HCT116 (cell line): ENCODE data around the gene ELN.

Experiments
- JUND ChIP-seq: IDR thresholded peaks from 2 replicates; pipeline ENCODE4 v1.6.1; 2012
- POLR2A ChIP-seq: IDR thresholded peaks from 2 replicates; pipeline ENCODE4 v1.7.0; 2011; ENCODE audit warnings: borderline replicate concordance; ENCODE audit not compliant: insufficient read depth, insufficient read length; ENCODE audit errors: extremely low read depth
- POLR2AphosphoS5 ChIP-seq: IDR thresholded peaks from 2 replicates; pipeline ENCODE4 v1.6.1; 2011; ENCODE audit warnings: mild to moderate bottlenecking, low read depth, low read length, moderate library complexity
- RAD21 ChIP-seq: IDR thresholded peaks from 2 replicates; pipeline ENCODE4 v1.6.1; 2012; ENCODE audit warnings: low read depth, mild to moderate bottlenecking
- SP1 ChIP-seq: IDR thresholded peaks from 2 replicates; pipeline ENCODE4 v1.6.1; 2012; ENCODE audit warnings: low read depth
- ZBTB33 ChIP-seq: IDR thresholded peaks from 2 replicates; pipeline ENCODE4 v1.6.1; 2011; ENCODE audit warnings: mild to moderate bottlenecking, low read length, moderate library complexity; ENCODE audit not compliant: insufficient replicate concordance; ENCODE audit errors: extremely low read depth
- ZNF274 ChIP-seq: fragments of 200-500 bp; sonication (Bioruptor generic); IDR thresholded peaks from 2 replicates; pipeline ENCODE4 v1.6.1; 2014; ENCODE audit warnings: mild to moderate bottlenecking, low read depth, low read length, inconsistent platforms
- TF ChIP-seq, protein P1 (sequence below), 3 experiments: fragments of 200-600 bp in 1 of 3; sonication (generic) in 1 of 3; IDR thresholded peaks in 2 of 3; conservative IDR thresholded peaks in 1 of 3; 2 replicates each; pipeline ENCODE4 v1.5.1; 2012 to 2017; ENCODE audit warnings: low read depth in 2 of 3, low read length in 2 of 3, antibody characterized with exemption in 1 of 3, borderline replicate concordance in 1 of 3, control low read depth in 1 of 3, mild to moderate bottlenecking in 1 of 3, mixed read lengths in 1 of 3, mixed run types in 1 of 3, moderate library complexity in 1 of 3; ENCODE audit not compliant: insufficient read depth in 1 of 3
- TF ChIP-seq, protein P2 (sequence below): IDR thresholded peaks from 2 replicates; pipeline ENCODE4 v1.6.1; 2012; ENCODE audit warnings: low read depth

GRCh38 chr7:74003621-74004020 lies 24.4 kb upstream of the ELN start:
- TF ChIP-seq, protein P1, sequence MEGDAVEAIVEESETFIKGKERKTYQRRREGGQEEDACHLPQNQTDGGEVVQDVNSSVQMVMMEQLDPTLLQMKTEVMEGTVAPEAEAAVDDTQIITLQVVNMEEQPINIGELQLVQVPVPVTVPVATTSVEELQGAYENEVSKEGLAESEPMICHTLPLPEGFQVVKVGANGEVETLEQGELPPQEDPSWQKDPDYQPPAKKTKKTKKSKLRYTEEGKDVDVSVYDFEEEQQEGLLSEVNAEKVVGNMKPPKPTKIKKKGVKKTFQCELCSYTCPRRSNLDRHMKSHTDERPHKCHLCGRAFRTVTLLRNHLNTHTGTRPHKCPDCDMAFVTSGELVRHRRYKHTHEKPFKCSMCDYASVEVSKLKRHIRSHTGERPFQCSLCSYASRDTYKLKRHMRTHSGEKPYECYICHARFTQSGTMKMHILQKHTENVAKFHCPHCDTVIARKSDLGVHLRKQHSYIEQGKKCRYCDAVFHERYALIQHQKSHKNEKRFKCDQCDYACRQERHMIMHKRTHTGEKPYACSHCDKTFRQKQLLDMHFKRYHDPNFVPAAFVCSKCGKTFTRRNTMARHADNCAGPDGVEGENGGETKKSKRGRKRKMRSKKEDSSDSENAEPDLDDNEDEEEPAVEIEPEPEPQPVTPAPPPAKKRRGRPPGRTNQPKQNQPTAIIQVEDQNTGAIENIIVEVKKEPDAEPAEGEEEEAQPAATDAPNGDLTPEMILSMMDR (IDR thresholded peaks at IDR 0.05 in 2 of 3, conservative IDR thresholded peaks at IDR 0.05 in 1 of 3; ENCODE audit: borderline replicate concordance in 1 of 3, insufficient read depth in 1 of 3, low read depth in 2 of 3, low read length in 2 of 3): no peak
- TF ChIP-seq JUND (peak; percentile 67), RAD21 (no peak), ZBTB33 (no peak), POLR2A (no peak), POLR2AphosphoS5 (0 out of 2 replicates have a peak, but pooled peaks have one; percentile 31), SP1 (peak; percentile 52; the same call in 1 of the 2 replicates), ZNF274 (no peak)
- TF ChIP-seq, protein P2, sequence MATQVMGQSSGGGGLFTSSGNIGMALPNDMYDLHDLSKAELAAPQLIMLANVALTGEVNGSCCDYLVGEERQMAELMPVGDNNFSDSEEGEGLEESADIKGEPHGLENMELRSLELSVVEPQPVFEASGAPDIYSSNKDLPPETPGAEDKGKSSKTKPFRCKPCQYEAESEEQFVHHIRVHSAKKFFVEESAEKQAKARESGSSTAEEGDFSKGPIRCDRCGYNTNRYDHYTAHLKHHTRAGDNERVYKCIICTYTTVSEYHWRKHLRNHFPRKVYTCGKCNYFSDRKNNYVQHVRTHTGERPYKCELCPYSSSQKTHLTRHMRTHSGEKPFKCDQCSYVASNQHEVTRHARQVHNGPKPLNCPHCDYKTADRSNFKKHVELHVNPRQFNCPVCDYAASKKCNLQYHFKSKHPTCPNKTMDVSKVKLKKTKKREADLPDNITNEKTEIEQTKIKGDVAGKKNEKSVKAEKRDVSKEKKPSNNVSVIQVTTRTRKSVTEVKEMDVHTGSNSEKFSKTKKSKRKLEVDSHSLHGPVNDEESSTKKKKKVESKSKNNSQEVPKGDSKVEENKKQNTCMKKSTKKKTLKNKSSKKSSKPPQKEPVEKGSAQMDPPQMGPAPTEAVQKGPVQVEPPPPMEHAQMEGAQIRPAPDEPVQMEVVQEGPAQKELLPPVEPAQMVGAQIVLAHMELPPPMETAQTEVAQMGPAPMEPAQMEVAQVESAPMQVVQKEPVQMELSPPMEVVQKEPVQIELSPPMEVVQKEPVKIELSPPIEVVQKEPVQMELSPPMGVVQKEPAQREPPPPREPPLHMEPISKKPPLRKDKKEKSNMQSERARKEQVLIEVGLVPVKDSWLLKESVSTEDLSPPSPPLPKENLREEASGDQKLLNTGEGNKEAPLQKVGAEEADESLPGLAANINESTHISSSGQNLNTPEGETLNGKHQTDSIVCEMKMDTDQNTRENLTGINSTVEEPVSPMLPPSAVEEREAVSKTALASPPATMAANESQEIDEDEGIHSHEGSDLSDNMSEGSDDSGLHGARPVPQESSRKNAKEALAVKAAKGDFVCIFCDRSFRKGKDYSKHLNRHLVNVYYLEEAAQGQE: no peak
